IMR-90 (cell line): ENCODE measurements around the gene ERP27. TPM values are rescaled to one million over a fixed set of nuclear protein-coding genes. Genes with fewer than 3 reads are reported as not detected.

Experiments
- ATAC-seq: fragments of 200-7000 bp; cut with Tn5 transposase; 2 replicates; pipeline ENCODE4 v1.9.1; 2020; ENCODE audit warnings: low read depth, mild to moderate bottlenecking, moderate library complexity
- BruUV-seq: library from RNA; stranded (reverse); fragments of 400-500 nt; replicated peaks from 2 replicates; lab custom pipeline; 2021; lab: Mats Ljungman, UMichigan
- CTCF ChIA-PET: fragments of 300-600 bp; formaldehyde crosslinking; extraction: SDS; loops from one replicate; lab custom pipeline; 2021; ENCODE audit warnings: antibody characterized with exemption; lab: Yijun Ruan, JAX
- POLR2A ChIA-PET: fragments of 300-600 bp; sonication (Branson Sonifier 250); formaldehyde crosslinking; loops from one replicate; lab custom pipeline; 2022; ENCODE audit warnings: antibody characterized with exemption; ENCODE audit not compliant: unreplicated experiment; lab: Charles Lee
- DNase-seq: peaks from one replicate; pipeline ENCODE4 v3.0.0; 2013
- H2AFZ ChIP-seq: replicated peaks from 2 replicates; pipeline ENCODE3; 2013; ENCODE audit warnings: low read length, mild to moderate bottlenecking; ENCODE audit not compliant: poor library complexity
- H2AK5ac ChIP-seq: 2 replicates; pipeline ENCODE4 v1.6.1; 2013; ENCODE audit warnings: low read depth, low read length, inconsistent platforms
- H2AK9ac ChIP-seq: replicated peaks from 2 replicates; pipeline ENCODE3; 2013; ENCODE audit warnings: mild to moderate bottlenecking, low read depth, low read length, moderate library complexity; ENCODE audit not compliant: poor library complexity
- H2BK120ac ChIP-seq: 2 replicates; pipeline ENCODE4 v1.6.1; 2013; ENCODE audit warnings: low read depth, low read length, inconsistent platforms
- H2BK15ac ChIP-seq: 3 replicates; pipeline ENCODE4 v1.6.1; 2013; ENCODE audit warnings: low read depth, low read length, inconsistent platforms
- H2BK20ac ChIP-seq: 2 replicates; pipeline ENCODE4 v1.6.1; 2013; ENCODE audit warnings: low read depth, mild to moderate bottlenecking, inconsistent platforms, low read length, moderate library complexity
- H2BK5ac ChIP-seq: 2 replicates; pipeline ENCODE4 v1.6.1; 2013; ENCODE audit warnings: mild to moderate bottlenecking, low read depth, low read length, inconsistent platforms; ENCODE audit not compliant: poor library complexity, severe bottlenecking
- H3K14ac ChIP-seq: replicated peaks from 2 replicates; pipeline ENCODE4 v1.6.1; 2013; ENCODE audit warnings: low read depth, low read length, inconsistent platforms
- H3K18ac ChIP-seq: 2 replicates; pipeline ENCODE4 v1.6.1; 2013; ENCODE audit warnings: low read depth, low read length, control low read depth
- H3K23ac ChIP-seq: 2 replicates; pipeline ENCODE4 v1.6.1; 2013; ENCODE audit warnings: low read depth, low read length, inconsistent platforms
- H3K27ac ChIP-seq: 2 replicates; pipeline ENCODE4 v1.5.1; 2013; ENCODE audit warnings: mild to moderate bottlenecking, control low read depth, low read length; ENCODE audit not compliant: insufficient read depth
- H3K27me3 ChIP-seq: 2 replicates; pipeline ENCODE4 v1.6.1; 2013; ENCODE audit warnings: low read length; ENCODE audit not compliant: control insufficient read depth, insufficient read depth
- H3K36me3 ChIP-seq: 2 replicates; pipeline ENCODE4 v1.6.1; 2013; ENCODE audit warnings: low read length, mixed read lengths; ENCODE audit not compliant: control insufficient read depth, insufficient read depth
- H3K4ac ChIP-seq: 2 replicates; pipeline ENCODE4 v1.6.1; 2013; ENCODE audit warnings: low read depth, low read length, inconsistent platforms
- H3K4me1 ChIP-seq: 2 replicates; pipeline ENCODE4 v1.6.1; 2013; ENCODE audit warnings: low read length, mixed read lengths; ENCODE audit not compliant: control insufficient read depth, insufficient read depth
- H3K4me2 ChIP-seq: 2 replicates; pipeline ENCODE4 v1.6.1; 2013; ENCODE audit warnings: low read depth, mild to moderate bottlenecking, control low read depth, low read length, moderate library complexity
- H3K4me3 ChIP-seq: 2 replicates; pipeline ENCODE4 v1.5.1; 2013; ENCODE audit warnings: low read depth, mild to moderate bottlenecking, control low read depth, low read length, moderate library complexity; ENCODE audit not compliant: insufficient read depth
- H3K56ac ChIP-seq: 2 replicates; pipeline ENCODE4 v1.6.1; 2013; ENCODE audit warnings: low read length, inconsistent platforms; ENCODE audit not compliant: insufficient read depth; ENCODE audit errors: extremely low read depth
- H3K79me1 ChIP-seq, 2 experiments: 2 replicates each; pipeline ENCODE4 v1.6.1; 2013; ENCODE audit warnings: low read length in 2 of 2, inconsistent platforms in 1 of 2, low read depth in 1 of 2
- H3K9ac ChIP-seq: 2 replicates; pipeline ENCODE4 v1.6.1; 2013; ENCODE audit warnings: low read depth, low read length, control low read depth
- H3K9me1 ChIP-seq: 2 replicates; pipeline ENCODE4 v1.6.1; 2013; ENCODE audit warnings: low read length, inconsistent platforms; ENCODE audit not compliant: insufficient read depth
- H3K9me3 ChIP-seq: 2 replicates; pipeline ENCODE4 v1.6.1; 2013; ENCODE audit warnings: low read length; ENCODE audit not compliant: control insufficient read depth, insufficient read depth
- H4K20me1 ChIP-seq: 2 replicates; pipeline ENCODE4 v1.6.1; 2013; ENCODE audit warnings: low read length, inconsistent platforms; ENCODE audit not compliant: insufficient read depth
- H4K5ac ChIP-seq: 2 replicates; pipeline ENCODE4 v1.6.1; 2013; ENCODE audit warnings: mild to moderate bottlenecking, low read depth, low read length, control low read depth
- H4K8ac ChIP-seq, 2 experiments: 2 replicates each; pipeline ENCODE4 v1.6.1; 2013; ENCODE audit warnings: low read depth in 2 of 2, low read length in 2 of 2, control low read depth in 1 of 2, inconsistent platforms in 1 of 2
- H4K91ac ChIP-seq: 2 replicates; pipeline ENCODE4 v1.6.1; 2013; ENCODE audit warnings: low read depth, low read length, inconsistent platforms; ENCODE audit not compliant: insufficient read depth
- CHD1 ChIP-seq: IDR thresholded peaks from 2 replicates; pipeline ENCODE4 v1.6.1; 2012; ENCODE audit warnings: low read depth, low read length, improper control_type of control experiment
- RFX5 ChIP-seq: IDR thresholded peaks from 2 replicates; pipeline ENCODE4 v1.8.0; 2012; ENCODE audit warnings: low read depth, mild to moderate bottlenecking, low read length, moderate library complexity
- WGBS, 2 experiments: methylation state at CpG; one replicate each; pipeline versions ENCODE4 v1.1.5 to v1.1.7; 2013; ENCODE audit warnings: missing lambda C conversion rate in 2 of 2; ENCODE audit not compliant: insufficient read length in 1 of 2; ENCODE audit errors: extremely low coverage in 2 of 2; 5-methylcytosine and 5-hydroxymethylcytosine counted together
- dilution Hi-C: fragments of 300-500 bp; cut with HindIII; formaldehyde crosslinking; loops from one replicate; pipeline ENCODE4 v1.14.3; 2018; ENCODE audit warnings: low sequenced_read_pairs; ENCODE audit not compliant: unreplicated experiment
- in situ Hi-C: fragments of 300-500 bp; cut with MboI; formaldehyde crosslinking; loops from 3 replicates; pipeline ENCODE4 v1.14.3; 2019; ENCODE audit warnings: low sequenced_read_pairs, inconsistent platforms, mixed read lengths
- intact Hi-C: fragments of 100-400 bp; cut with micrococcal nuclease; formaldehyde crosslinking; loops from 2 replicates; pipeline ENCODE4 v1.10.0; 2022
- polyA plus RNA-seq, 3 experiments: library from polyadenylated mRNA; depleted of rRNA; stranded (reverse); fragments of >200 nt; gene quantifications; 2 replicates each; pipeline ENCODE4 v1.2.3, GENCODE V29; 2012; ENCODE audit warnings: low replicate concordance in 1 of 3
- total RNA-seq: library from RNA; depleted of rRNA; stranded (reverse); fragments of >200 nt; gene quantifications from 2 replicates; pipeline ENCODE4 v1.2.3, GENCODE V29; 2012
- TF ChIP-seq, protein P1 (sequence below): fragments of 150-350 bp; IDR thresholded peaks from 2 replicates; pipeline ENCODE4 v1.6.1; 2016; ENCODE audit warnings: low read depth, mild to moderate bottlenecking, low read length, moderate library complexity, borderline replicate concordance
- TF ChIP-seq, protein P2 (sequence below): fragments of 150-350 bp; IDR thresholded peaks from 2 replicates; pipeline ENCODE4 v1.6.1; 2017; ENCODE audit warnings: mild to moderate bottlenecking, antibody characterized with exemption, low read length, low read depth

The ERP27 gene
- total and polyA plus RNA-seq, 2 of the 4 experiments (the other 2 are of a cell fraction): not detected

DNA sequence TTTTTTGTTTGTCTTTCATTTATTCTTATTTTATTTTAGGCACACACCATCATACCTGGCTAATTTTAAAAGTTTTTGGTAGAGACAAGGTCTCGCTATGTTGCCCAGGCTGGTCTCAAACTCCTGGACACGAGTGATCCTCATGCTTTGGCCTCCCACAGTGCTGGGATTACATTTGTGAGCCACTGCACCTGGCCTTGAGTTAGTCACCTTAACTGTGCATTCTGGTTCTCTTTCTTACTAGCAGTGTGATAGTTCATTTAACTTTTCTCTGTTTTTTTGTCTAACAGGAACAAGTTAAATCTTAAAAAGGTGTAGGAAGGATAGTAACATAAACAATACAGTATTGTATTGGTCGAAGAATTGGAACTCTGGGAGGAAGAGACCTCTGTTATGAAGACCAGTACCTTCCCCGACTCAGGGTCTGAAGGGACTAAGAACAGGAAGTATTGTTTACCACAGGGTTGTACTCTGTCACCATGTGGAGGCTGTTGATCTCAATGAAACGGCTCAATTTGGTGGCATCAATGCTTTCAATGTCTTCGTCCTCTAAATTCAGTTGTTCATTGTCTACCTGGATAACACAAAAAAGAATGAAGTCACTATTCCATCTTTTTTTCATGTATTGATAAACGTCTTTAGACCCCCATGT lies 17.7 kb downstream of the ERP27 start:
- ChIA-PET POLR2A (no interaction called here), CTCF (no interaction called here)
- ATAC-seq (no peak), DNase-seq (no peak)
- H3K79me1 ChIP-seq: no peaks in the 10 kb centered on the region
- H2BK5ac ChIP-seq: no peak overlapping the region
- no TSS peak for BruUV-seq
- H4K8ac ChIP-seq: no peak overlapping the region
- no peak overlapping the region for H2AFZ ChIP-seq
- no peak overlapping the region for H2BK120ac ChIP-seq
- H3K9me1 ChIP-seq: no peaks in the 10 kb centered on the region
- H3K14ac ChIP-seq: no peak overlapping the region
- no peak overlapping the region for H3K4ac ChIP-seq
- no peak overlapping the region for H3K23ac ChIP-seq
- no peaks in the 10 kb centered on the region for H3K36me3 ChIP-seq
- H4K5ac ChIP-seq: no peak overlapping the region
- no peak overlapping the region for H2AK9ac ChIP-seq
- H4K91ac ChIP-seq: no peak overlapping the region
- H3K4me2 ChIP-seq: no peak overlapping the region
- dilution Hi-C loops: no loop called here
- no peak overlapping the region for H3K56ac ChIP-seq
- H3K9ac ChIP-seq: no peak overlapping the region
- no peak overlapping the region for H3K27ac ChIP-seq
- no peak overlapping the region for H3K4me3 ChIP-seq
- WGBS, 2 experiments: 86% methylated on average over 1 of the region's 7 CpGs; no CpG with 5 or more reads in 1 of the 2 experiments
- TF ChIP-seq RFX5 (no peak), CHD1 (no peak)
- TF ChIP-seq, protein P1, sequence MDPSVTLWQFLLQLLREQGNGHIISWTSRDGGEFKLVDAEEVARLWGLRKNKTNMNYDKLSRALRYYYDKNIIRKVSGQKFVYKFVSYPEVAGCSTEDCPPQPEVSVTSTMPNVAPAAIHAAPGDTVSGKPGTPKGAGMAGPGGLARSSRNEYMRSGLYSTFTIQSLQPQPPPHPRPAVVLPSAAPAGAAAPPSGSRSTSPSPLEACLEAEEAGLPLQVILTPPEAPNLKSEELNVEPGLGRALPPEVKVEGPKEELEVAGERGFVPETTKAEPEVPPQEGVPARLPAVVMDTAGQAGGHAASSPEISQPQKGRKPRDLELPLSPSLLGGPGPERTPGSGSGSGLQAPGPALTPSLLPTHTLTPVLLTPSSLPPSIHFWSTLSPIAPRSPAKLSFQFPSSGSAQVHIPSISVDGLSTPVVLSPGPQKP: no peak
- TF ChIP-seq, protein P2, sequence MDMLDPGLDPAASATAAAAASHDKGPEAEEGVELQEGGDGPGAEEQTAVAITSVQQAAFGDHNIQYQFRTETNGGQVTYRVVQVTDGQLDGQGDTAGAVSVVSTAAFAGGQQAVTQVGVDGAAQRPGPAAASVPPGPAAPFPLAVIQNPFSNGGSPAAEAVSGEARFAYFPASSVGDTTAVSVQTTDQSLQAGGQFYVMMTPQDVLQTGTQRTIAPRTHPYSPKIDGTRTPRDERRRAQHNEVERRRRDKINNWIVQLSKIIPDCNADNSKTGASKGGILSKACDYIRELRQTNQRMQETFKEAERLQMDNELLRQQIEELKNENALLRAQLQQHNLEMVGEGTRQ: no peak
- no peaks in the 10 kb centered on the region for H3K9me3 ChIP-seq
- H4K20me1 ChIP-seq: no peaks in the 10 kb centered on the region
- no peaks in the 10 kb centered on the region; the same call in 1 of the 2 replicates for H3K27me3 ChIP-seq
- no peak overlapping the region for H2BK20ac ChIP-seq
- H3K4me1 ChIP-seq: no peaks in the 10 kb centered on the region
- in situ Hi-C loops: no loop called here
- H2AK5ac ChIP-seq: no peak overlapping the region
- intact Hi-C loops: no loop called here
- H2BK15ac ChIP-seq: no peak overlapping the region
- H3K18ac ChIP-seq: no peak overlapping the region
